BLaER1 (cell line): ENCODE data around the gene CLPSL1.
A peak's percentile ranks its signal among the peaks of the same experiment; 100 is the strongest.

Source experiments
- H3K27ac ChIP-seq: shearing (Covaris generic); formaldehyde crosslinking; 2 replicates; pipeline ENCODE4 v1.8.1; 2022
- H3K27me3 ChIP-seq: shearing (Covaris generic); formaldehyde crosslinking; 2 replicates; pipeline ENCODE4 v1.8.1; 2022
- H3K36me3 ChIP-seq: shearing (Covaris generic); formaldehyde crosslinking; 2 replicates; pipeline ENCODE4 v1.8.1; 2022
- H3K4me1 ChIP-seq: shearing (Covaris generic); formaldehyde crosslinking; 2 replicates; pipeline ENCODE4 v1.8.1; 2022
- H3K4me2 ChIP-seq: shearing (Covaris generic); formaldehyde crosslinking; 2 replicates; pipeline ENCODE4 v1.8.1; 2022
- H3K4me3 ChIP-seq: shearing (Covaris generic); formaldehyde crosslinking; 2 replicates; pipeline ENCODE4 v1.8.1; 2022
- H3K9ac ChIP-seq: shearing (Covaris generic); formaldehyde crosslinking; 2 replicates; pipeline ENCODE4 v1.8.1; 2022
- H3K9me3 ChIP-seq: shearing (Covaris generic); formaldehyde crosslinking; 2 replicates; pipeline ENCODE4 v1.8.1; 2022
- H4K20me1 ChIP-seq: shearing (Covaris generic); formaldehyde crosslinking; 2 replicates; pipeline ENCODE4 v1.8.1; 2022
- Cebpa-rat ChIP-seq: shearing (Covaris generic); IDR thresholded peaks from 2 replicates; pipeline ENCODE4 v1.8.1; 2022

Gene CLPSL1

GRCh38 chr6:35809809-35810208 is 29.0 kb downstream of the CLPSL1 start:
- H3K4me3 ChIP-seq = no peak overlapping the region

GRCh38 chr6:35810971-35811698 is 30.3 kb downstream of the CLPSL1 start:
- no peaks in the 10 kb centered on the region for H3K27me3 ChIP-seq
- peak overlapping the region; percentile 86 for H3K4me2 ChIP-seq
- H3K36me3 ChIP-seq = no peaks in the 10 kb centered on the region
- H3K4me1 ChIP-seq = peaks cover 17% of the 10 kb centered on the region
- peaks cover 2% of the 10 kb centered on the region for H3K9me3 ChIP-seq
- H4K20me1 ChIP-seq = 0 out of 2 replicates have a peak, but pooled peaks cover 3% of the 10 kb centered on the region
- TF ChIP-seq Cebpa-rat = no peak
- H3K27ac ChIP-seq = peak overlapping the region; percentile 73
- H3K4me3 ChIP-seq = peak overlapping the region; percentile 40; the same call in 1 of the 2 replicates
- H3K9ac ChIP-seq = 0 out of 2 replicates have a peak overlapping the region, but pooled peaks have one; percentile 28

More at GRCh38 chr6:35809809-35810208, 29.0 kb downstream of the CLPSL1 start:
- no peak overlapping the region for H3K9ac ChIP-seq
- 0 out of 2 replicates have a peak, but pooled peaks cover 11% of the 10 kb centered on the region for H4K20me1 ChIP-seq
- no peak overlapping the region for H3K4me2 ChIP-seq
- H3K36me3 ChIP-seq = no peaks in the 10 kb centered on the region
- no peaks in the 10 kb centered on the region for H3K9me3 ChIP-seq
- H3K27me3 ChIP-seq = no peaks in the 10 kb centered on the region
- H3K27ac ChIP-seq = no peak overlapping the region
- peaks cover 23% of the 10 kb centered on the region for H3K4me1 ChIP-seq
- no peak for TF ChIP-seq Cebpa-rat

- Histone ChIP-seq H3K9me3 (peaks cover 7% of the 10 kb centered on the region), H3K4me3 (peak overlapping the region; percentile 40; the same call in 1 of the 2 replicates), H3K36me3 (no peaks in the 10 kb centered on the region), H4K20me1 (no peaks in the 10 kb centered on the region), H3K27me3 (no peaks in the 10 kb centered on the region), H3K27ac (peak overlapping the region; percentile 73), H3K4me1 (peaks cover 17% of the 10 kb centered on the region), H3K4me2 (peak overlapping the region; percentile 86), H3K9ac (0 out of 2 replicates have a peak overlapping the region, but pooled peaks have one; percentile 28)
- TF ChIP-seq Cebpa-rat = no peak
These were observed 30.8 kb downstream of the CLPSL1 start for GRCh38 chr6:35811699-35811995.

GRCh38 chr6:35817515-35817914 is 36.7 kb downstream of the CLPSL1 start:
- no peaks in the 10 kb centered on the region for H3K36me3 ChIP-seq

GRCh38 chr6:35823601-35824000 is 42.8 kb downstream of the CLPSL1 start:
- Histone ChIP-seq H3K9ac (no peak overlapping the region), H3K27ac (no peak overlapping the region), H4K20me1 (no peaks in the 10 kb centered on the region), H3K36me3 (no peaks in the 10 kb centered on the region), H3K27me3 (no peaks in the 10 kb centered on the region), H3K4me3 (no peak overlapping the region), H3K9me3 (no peaks in the 10 kb centered on the region), H3K4me2 (no peak overlapping the region), H3K4me1 (no peaks in the 10 kb centered on the region)
- TF ChIP-seq Cebpa-rat = no peak

More at GRCh38 chr6:35817515-35817914, 36.7 kb downstream of the CLPSL1 start:
- Histone ChIP-seq H3K4me2 (no peak overlapping the region), H3K27ac (no peak overlapping the region), H4K20me1 (no peaks in the 10 kb centered on the region), H3K4me1 (no peaks in the 10 kb centered on the region), H3K9me3 (peaks cover 24% of the 10 kb centered on the region), H3K9ac (no peak overlapping the region), H3K27me3 (no peaks in the 10 kb centered on the region), H3K4me3 (no peak overlapping the region)
- TF ChIP-seq Cebpa-rat = no peak

- no peaks in the 10 kb centered on the region for H3K36me3 ChIP-seq
- peaks cover 7% of the 10 kb centered on the region; the same call in 1 of the 2 replicates for H3K9me3 ChIP-seq
- H3K4me1 ChIP-seq = no peaks in the 10 kb centered on the region
- H3K27ac ChIP-seq = no peak overlapping the region
- no peak overlapping the region for H3K9ac ChIP-seq
- H3K4me3 ChIP-seq = no peak overlapping the region
- no peaks in the 10 kb centered on the region for H3K27me3 ChIP-seq
- H4K20me1 ChIP-seq = no peaks in the 10 kb centered on the region
- H3K4me2 ChIP-seq = no peak overlapping the region
- TF ChIP-seq Cebpa-rat = no peak
These were observed 43.9 kb downstream of the CLPSL1 start for GRCh38 chr6:35824552-35825192.

GRCh38 chr6:35829306-35829705 is 48.5 kb downstream of the CLPSL1 start:
- Histone ChIP-seq H3K4me3 (no peak overlapping the region), H3K27ac (no peak overlapping the region), H4K20me1 (no peaks in the 10 kb centered on the region), H3K9ac (no peak overlapping the region), H3K36me3 (peaks cover 19% of the 10 kb centered on the region), H3K4me2 (no peak overlapping the region), H3K9me3 (peaks cover 7% of the 10 kb centered on the region; the same call in 1 of the 2 replicates), H3K4me1 (no peaks in the 10 kb centered on the region), H3K27me3 (no peaks in the 10 kb centered on the region)
- TF ChIP-seq Cebpa-rat = no peak

GRCh38 chr6:35831257-35832007 is 50.6 kb downstream of the CLPSL1 start:
- Histone ChIP-seq H3K9ac (no peak overlapping the region), H3K4me1 (no peaks in the 10 kb centered on the region), H3K9me3 (peaks cover 7% of the 10 kb centered on the region; the same call in 1 of the 2 replicates), H3K4me3 (no peak overlapping the region), H3K27ac (no peak overlapping the region), H3K4me2 (no peak overlapping the region), H3K36me3 (peaks cover 40% of the 10 kb centered on the region), H4K20me1 (no peaks in the 10 kb centered on the region), H3K27me3 (no peaks in the 10 kb centered on the region)
- TF ChIP-seq Cebpa-rat = no peak

- H3K36me3 ChIP-seq = peaks cover 61% of the 10 kb centered on the region
- no peaks in the 10 kb centered on the region for H4K20me1 ChIP-seq
- no peak overlapping the region for H3K9ac ChIP-seq
- H3K4me2 ChIP-seq = no peak overlapping the region
- peaks cover 7% of the 10 kb centered on the region; the same call in 1 of the 2 replicates for H3K9me3 ChIP-seq
- no peak overlapping the region for H3K4me3 ChIP-seq
- no peak overlapping the region for H3K27ac ChIP-seq
- H3K27me3 ChIP-seq = no peaks in the 10 kb centered on the region
- H3K4me1 ChIP-seq = no peaks in the 10 kb centered on the region
- TF ChIP-seq Cebpa-rat = no peak
These were observed 52.7 kb downstream of the CLPSL1 start for GRCh38 chr6:35833536-35833935.
